Measurements from ENCODE around the gene RASAL2. TPM values are rescaled to one million over a fixed set of nuclear protein-coding genes. Genes with fewer than 3 reads are reported as not detected.

Gene RASAL2
- total and polyA plus RNA-seq, 2 donors (not counting 1 experiment from before 2014, with no cell fraction given): 11.9 to 21.8 TPM

DNA sequence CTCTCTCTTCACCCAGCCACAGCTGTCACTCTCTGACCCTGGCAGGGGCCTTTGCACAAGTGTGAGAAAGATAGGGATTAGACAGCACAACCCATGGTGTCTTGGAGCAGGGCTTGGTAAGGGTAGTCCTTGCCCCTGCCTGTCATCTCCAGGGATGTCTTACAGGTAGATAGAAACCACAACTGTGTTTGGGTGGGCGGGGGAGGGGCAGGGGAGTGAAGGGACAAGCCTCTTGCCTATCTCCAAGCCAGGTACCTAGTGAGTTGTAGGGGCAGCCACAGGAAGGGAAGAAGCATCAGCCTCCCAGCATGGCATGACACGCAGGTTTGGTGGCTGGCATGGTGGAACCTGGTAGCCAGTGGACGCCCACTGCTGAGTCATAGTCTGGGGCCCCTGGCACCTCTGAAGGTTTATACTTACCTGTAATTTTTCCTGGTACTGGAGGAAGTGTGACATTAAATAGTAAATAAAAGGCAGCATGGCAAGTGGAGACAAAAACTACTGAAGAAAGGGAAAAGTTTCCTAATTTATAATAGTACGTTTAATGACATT is 305.3 kb downstream of the RASAL2 start:
- Histone ChIP-seq H3K9me3 (ENCODE audit: control insufficient read depth, insufficient read depth, low read depth, low read length) (no peaks in the 10 kb centered on the region), H3K4me1 (ENCODE audit: control insufficient read depth, extremely low read depth, insufficient read depth, low read length) (no peaks in the 10 kb centered on the region), H3K27ac (ENCODE audit: insufficient read depth, low read length) (no peak overlapping the region), H3K4me2 (ENCODE audit: extremely low read depth, insufficient read depth, low read length) (no peak overlapping the region), H3K9ac (ENCODE audit: insufficient read depth, low read length) (no peak overlapping the region), H3K79me2 (ENCODE audit: control insufficient read depth, insufficient read depth, low read length) (no peaks in the 10 kb centered on the region), H3K36me3 (ENCODE audit: control insufficient read depth, insufficient read depth, low read length) (no peaks in the 10 kb centered on the region), H3K27me3 (ENCODE audit: control insufficient read depth, insufficient read depth, low read length) (no peaks in the 10 kb centered on the region), H4K20me1 (ENCODE audit: control insufficient read depth, extremely low read depth, insufficient read depth, low read length) (no peaks in the 10 kb centered on the region), H3K4me3 (replicated peaks in 1 of 4; ENCODE audit: control extremely low read depth in 1 of 4, insufficient read depth in 1 of 4, low read depth in 3 of 4, low read length in 4 of 4) (no peak overlapping the region), H2AFZ (ENCODE audit: low read length) (no peak overlapping the region)
- DNase-seq (ENCODE audit: low read depth in 2 of 2): no peak
- TF ChIP-seq, protein P1, sequence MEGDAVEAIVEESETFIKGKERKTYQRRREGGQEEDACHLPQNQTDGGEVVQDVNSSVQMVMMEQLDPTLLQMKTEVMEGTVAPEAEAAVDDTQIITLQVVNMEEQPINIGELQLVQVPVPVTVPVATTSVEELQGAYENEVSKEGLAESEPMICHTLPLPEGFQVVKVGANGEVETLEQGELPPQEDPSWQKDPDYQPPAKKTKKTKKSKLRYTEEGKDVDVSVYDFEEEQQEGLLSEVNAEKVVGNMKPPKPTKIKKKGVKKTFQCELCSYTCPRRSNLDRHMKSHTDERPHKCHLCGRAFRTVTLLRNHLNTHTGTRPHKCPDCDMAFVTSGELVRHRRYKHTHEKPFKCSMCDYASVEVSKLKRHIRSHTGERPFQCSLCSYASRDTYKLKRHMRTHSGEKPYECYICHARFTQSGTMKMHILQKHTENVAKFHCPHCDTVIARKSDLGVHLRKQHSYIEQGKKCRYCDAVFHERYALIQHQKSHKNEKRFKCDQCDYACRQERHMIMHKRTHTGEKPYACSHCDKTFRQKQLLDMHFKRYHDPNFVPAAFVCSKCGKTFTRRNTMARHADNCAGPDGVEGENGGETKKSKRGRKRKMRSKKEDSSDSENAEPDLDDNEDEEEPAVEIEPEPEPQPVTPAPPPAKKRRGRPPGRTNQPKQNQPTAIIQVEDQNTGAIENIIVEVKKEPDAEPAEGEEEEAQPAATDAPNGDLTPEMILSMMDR (conservative IDR thresholded peaks at IDR 0.05 in 1 of 2, IDR thresholded peaks at IDR 0.05 in 1 of 2; ENCODE audit: low read depth in 1 of 2, low read length in 2 of 2): no peak
- no peak for TF ChIP-seq EZH2 (IDR thresholded peaks at IDR 0.05; ENCODE audit: low read length, missing control alignments)

DNA sequence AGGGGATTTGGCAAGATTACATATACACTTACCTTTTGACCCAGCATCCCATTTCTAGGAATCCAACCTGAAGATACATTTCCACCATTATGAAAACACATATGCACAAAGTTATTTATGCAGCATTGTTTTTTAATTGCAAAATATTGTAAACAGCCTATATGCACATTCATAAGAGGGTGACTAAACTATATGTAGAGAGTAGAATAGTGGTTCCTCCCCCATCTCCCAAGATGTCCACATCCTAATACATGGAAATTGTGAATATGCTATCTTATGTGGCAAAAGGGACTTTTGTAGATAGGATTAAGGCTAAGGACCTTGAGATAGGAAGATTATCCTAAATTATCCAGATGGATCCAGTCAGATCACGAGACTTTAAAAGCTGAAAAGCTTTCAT is 311.2 kb downstream of the RASAL2 start:
- H3K9ac ChIP-seq (ENCODE audit: insufficient read depth, low read length): no peak overlapping the region
- H3K27ac ChIP-seq (ENCODE audit: insufficient read depth, low read length): no peak overlapping the region
- no peak for TF ChIP-seq EZH2 (IDR thresholded peaks at IDR 0.05; ENCODE audit: low read length, missing control alignments)
- TF ChIP-seq, protein P1 (conservative IDR thresholded peaks at IDR 0.05 in 1 of 2, IDR thresholded peaks at IDR 0.05 in 1 of 2; ENCODE audit: low read depth in 1 of 2, low read length in 2 of 2): no peak

DNA sequence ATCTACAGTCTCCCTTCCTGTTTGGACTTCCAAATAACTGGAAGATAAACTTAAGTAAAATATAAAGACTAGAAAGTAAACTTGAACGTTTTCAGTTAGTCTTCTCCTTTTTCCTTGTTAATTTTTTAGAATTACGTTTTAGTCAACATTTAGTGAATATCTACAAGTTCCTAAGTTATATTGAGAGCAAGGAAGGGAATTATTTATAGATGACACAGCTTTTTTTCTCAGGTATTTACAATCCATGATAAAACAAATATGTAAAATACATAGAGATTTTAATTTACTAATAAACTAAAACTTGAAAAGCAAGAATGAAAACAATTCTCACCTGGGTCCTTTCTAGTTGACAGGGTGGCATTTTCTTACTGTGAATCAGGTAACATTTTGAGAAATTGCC is 313.3 kb downstream of the RASAL2 start:
- H3K9me3 ChIP-seq (ENCODE audit: control insufficient read depth, insufficient read depth, low read depth, low read length): no peaks in the 10 kb centered on the region
- no peak for DNase-seq (ENCODE audit: low read depth in 2 of 2)
- no peak overlapping the region for H3K4me2 ChIP-seq (ENCODE audit: extremely low read depth, insufficient read depth, low read length)
- no peak overlapping the region for H2AFZ ChIP-seq (ENCODE audit: low read length)
- H3K79me2 ChIP-seq (ENCODE audit: control insufficient read depth, insufficient read depth, low read length): no peaks in the 10 kb centered on the region
- no peaks in the 10 kb centered on the region for H4K20me1 ChIP-seq (ENCODE audit: control insufficient read depth, extremely low read depth, insufficient read depth, low read length)
- H3K36me3 ChIP-seq (ENCODE audit: control insufficient read depth, insufficient read depth, low read length): no peaks in the 10 kb centered on the region
- no peak for TF ChIP-seq EZH2 (IDR thresholded peaks at IDR 0.05; ENCODE audit: low read length, missing control alignments)
- TF ChIP-seq, protein P1 (conservative IDR thresholded peaks at IDR 0.05 in 1 of 2, IDR thresholded peaks at IDR 0.05 in 1 of 2; ENCODE audit: low read depth in 1 of 2, low read length in 2 of 2): no peak
- H3K9ac ChIP-seq (ENCODE audit: insufficient read depth, low read length): no peak overlapping the region
- H3K27me3 ChIP-seq (ENCODE audit: control insufficient read depth, insufficient read depth, low read length): no peaks in the 10 kb centered on the region
- no peak overlapping the region for H3K27ac ChIP-seq (ENCODE audit: insufficient read depth, low read length)
- H3K4me3 ChIP-seq (replicated peaks in 1 of 4; ENCODE audit: control extremely low read depth in 1 of 4, insufficient read depth in 1 of 4, low read depth in 3 of 4, low read length in 4 of 4): no peak overlapping the region
- H3K4me1 ChIP-seq (ENCODE audit: control insufficient read depth, extremely low read depth, insufficient read depth, low read length): no peaks in the 10 kb centered on the region

More for the DNA sequence above, 311.2 kb downstream of the RASAL2 start:
- no peaks in the 10 kb centered on the region for H3K79me2 ChIP-seq (ENCODE audit: control insufficient read depth, insufficient read depth, low read length)
- no peaks in the 10 kb centered on the region for H3K36me3 ChIP-seq (ENCODE audit: control insufficient read depth, insufficient read depth, low read length)
- H3K27me3 ChIP-seq (ENCODE audit: control insufficient read depth, insufficient read depth, low read length): no peaks in the 10 kb centered on the region
- DNase-seq (ENCODE audit: low read depth in 2 of 2): no peak
- H3K4me1 ChIP-seq (ENCODE audit: control insufficient read depth, extremely low read depth, insufficient read depth, low read length): no peaks in the 10 kb centered on the region
- no peak overlapping the region for H3K4me2 ChIP-seq (ENCODE audit: extremely low read depth, insufficient read depth, low read length)
- H3K9me3 ChIP-seq (ENCODE audit: control insufficient read depth, insufficient read depth, low read depth, low read length): no peaks in the 10 kb centered on the region
- no peak overlapping the region for H3K4me3 ChIP-seq (replicated peaks in 1 of 4; ENCODE audit: control extremely low read depth in 1 of 4, insufficient read depth in 1 of 4, low read depth in 3 of 4, low read length in 4 of 4)
- no peak overlapping the region for H2AFZ ChIP-seq (ENCODE audit: low read length)
- no peaks in the 10 kb centered on the region for H4K20me1 ChIP-seq (ENCODE audit: control insufficient read depth, extremely low read depth, insufficient read depth, low read length)
